Peyer's patch (tissue), 4 donors: ENCODE measurements around the gene RGS12.

Experiments used
- POLR2A ChIP-seq, 2 donors: fragments of 450-650 bp; IDR thresholded peaks; one replicate each; pipeline ENCODE4 v1.5.1; 2017; ENCODE audit warnings: antibody characterized with exemption in 2 of 2, mild to moderate bottlenecking in 2 of 2, moderate library complexity in 2 of 2
- TF ChIP-seq, protein P1 (sequence below), 6 experiments: fragments of 450-650 bp in 4 of 6; fragments of 200-600 bp in 2 of 6; sonication (generic) in 1 of 6; IDR thresholded peaks; one replicate each; pipeline ENCODE4 v1.5.1; 2017 to 2019; ENCODE audit warnings: antibody characterized with exemption in 6 of 6, mild to moderate bottlenecking in 3 of 6, moderate library complexity in 1 of 6

GRCh38 chr4:3256230-3257102 is 36.4 kb upstream of the RGS12 start:
- TF ChIP-seq, protein P1, sequence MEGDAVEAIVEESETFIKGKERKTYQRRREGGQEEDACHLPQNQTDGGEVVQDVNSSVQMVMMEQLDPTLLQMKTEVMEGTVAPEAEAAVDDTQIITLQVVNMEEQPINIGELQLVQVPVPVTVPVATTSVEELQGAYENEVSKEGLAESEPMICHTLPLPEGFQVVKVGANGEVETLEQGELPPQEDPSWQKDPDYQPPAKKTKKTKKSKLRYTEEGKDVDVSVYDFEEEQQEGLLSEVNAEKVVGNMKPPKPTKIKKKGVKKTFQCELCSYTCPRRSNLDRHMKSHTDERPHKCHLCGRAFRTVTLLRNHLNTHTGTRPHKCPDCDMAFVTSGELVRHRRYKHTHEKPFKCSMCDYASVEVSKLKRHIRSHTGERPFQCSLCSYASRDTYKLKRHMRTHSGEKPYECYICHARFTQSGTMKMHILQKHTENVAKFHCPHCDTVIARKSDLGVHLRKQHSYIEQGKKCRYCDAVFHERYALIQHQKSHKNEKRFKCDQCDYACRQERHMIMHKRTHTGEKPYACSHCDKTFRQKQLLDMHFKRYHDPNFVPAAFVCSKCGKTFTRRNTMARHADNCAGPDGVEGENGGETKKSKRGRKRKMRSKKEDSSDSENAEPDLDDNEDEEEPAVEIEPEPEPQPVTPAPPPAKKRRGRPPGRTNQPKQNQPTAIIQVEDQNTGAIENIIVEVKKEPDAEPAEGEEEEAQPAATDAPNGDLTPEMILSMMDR (IDR thresholded peaks at IDR 0.05): no peak
- no peak for TF ChIP-seq POLR2A (IDR thresholded peaks at IDR 0.05)
